ES-I3 (cell line): ENCODE results near the gene ADCYAP1R1.

Experiments used
- H3K36me3 ChIP-seq: 2 replicates; pipeline ENCODE4 v1.6.1; 2013; ENCODE audit warnings: mild to moderate bottlenecking, low read length, control low read depth, moderate library complexity; ENCODE audit not compliant: insufficient read depth
- H3K4me1 ChIP-seq: 2 replicates; pipeline ENCODE4 v1.6.1; 2013; ENCODE audit warnings: mild to moderate bottlenecking, control low read depth, low read length; ENCODE audit not compliant: insufficient read depth
- H3K9ac ChIP-seq: 2 replicates; pipeline ENCODE4 v1.6.1; 2013; ENCODE audit warnings: low read depth, mild to moderate bottlenecking, low read length, moderate library complexity
- H3K9me3 ChIP-seq: 2 replicates; pipeline ENCODE4 v1.6.1; 2013; ENCODE audit warnings: mild to moderate bottlenecking, low read length, moderate library complexity; ENCODE audit not compliant: control insufficient read depth, insufficient read depth

Gene ADCYAP1R1

GRCh38 chr7:31023877-31024276 lies 28.2 kb upstream of the ADCYAP1R1 start:
- Histone ChIP-seq H3K36me3 (no peaks in the 10 kb centered on the region), H3K9me3 (no peaks in the 10 kb centered on the region)

GRCh38 chr7:31027161-31027965 lies 24.7 kb upstream of the ADCYAP1R1 start:
- Histone ChIP-seq H3K36me3 (no peaks in the 10 kb centered on the region), H3K4me1 (peaks cover 8% of the 10 kb centered on the region), H3K9me3 (no peaks in the 10 kb centered on the region), H3K9ac (no peak overlapping the region)

More at GRCh38 chr7:31023877-31024276, 28.2 kb upstream of the ADCYAP1R1 start:
- Histone ChIP-seq H3K4me1 (peaks cover 22% of the 10 kb centered on the region), H3K9ac (no peak overlapping the region)

GRCh38 chr7:31028006-31028405 lies 24.1 kb upstream of the ADCYAP1R1 start:
- Histone ChIP-seq H3K9ac (no peak overlapping the region), H3K4me1 (peaks cover 8% of the 10 kb centered on the region), H3K9me3 (no peaks in the 10 kb centered on the region), H3K36me3 (no peaks in the 10 kb centered on the region)

GRCh38 chr7:31028417-31028992 lies 23.6 kb upstream of the ADCYAP1R1 start:
- no peaks in the 10 kb centered on the region for H3K36me3 ChIP-seq
- no peak overlapping the region for H3K9ac ChIP-seq
- peaks cover 8% of the 10 kb centered on the region for H3K4me1 ChIP-seq
- H3K9me3 ChIP-seq: no peaks in the 10 kb centered on the region

- no peaks in the 10 kb centered on the region for H3K9me3 ChIP-seq
- no peak overlapping the region for H3K9ac ChIP-seq
- peaks cover 8% of the 10 kb centered on the region for H3K4me1 ChIP-seq
- no peaks in the 10 kb centered on the region for H3K36me3 ChIP-seq
Measured at GRCh38 chr7:31029251-31030042, 22.7 kb upstream of the ADCYAP1R1 start.

- Histone ChIP-seq H3K9ac (no peak overlapping the region), H3K36me3 (no peaks in the 10 kb centered on the region; the same call in 1 of the 2 replicates)
Measured at GRCh38 chr7:31033674-31034300, 18.3 kb upstream of the ADCYAP1R1 start.

GRCh38 chr7:31036924-31037323 lies 15.2 kb upstream of the ADCYAP1R1 start:
- Histone ChIP-seq H3K9ac (no peak overlapping the region), H3K4me1 (no peaks in the 10 kb centered on the region), H3K36me3 (no peaks in the 10 kb centered on the region; the same call in 1 of the 2 replicates), H3K9me3 (no peaks in the 10 kb centered on the region)

More at GRCh38 chr7:31033674-31034300, 18.3 kb upstream of the ADCYAP1R1 start:
- no peaks in the 10 kb centered on the region for H3K9me3 ChIP-seq
- no peaks in the 10 kb centered on the region for H3K4me1 ChIP-seq

- peaks cover 6% of the 10 kb centered on the region; the same call in 1 of the 2 replicates for H3K4me1 ChIP-seq
- no peaks in the 10 kb centered on the region for H3K36me3 ChIP-seq
- no peak overlapping the region for H3K9ac ChIP-seq
- no peaks in the 10 kb centered on the region for H3K9me3 ChIP-seq
Measured at GRCh38 chr7:31043051-31043471, 9.0 kb upstream of the ADCYAP1R1 start.

GRCh38 chr7:31044529-31044928 lies 7.6 kb upstream of the ADCYAP1R1 start:
- H3K36me3 ChIP-seq: no peaks in the 10 kb centered on the region
- H3K4me1 ChIP-seq: peaks cover 6% of the 10 kb centered on the region; the same call in 1 of the 2 replicates
- H3K9ac ChIP-seq: no peak overlapping the region
- no peaks in the 10 kb centered on the region for H3K9me3 ChIP-seq

GRCh38 chr7:31046723-31047122 lies 5.4 kb upstream of the ADCYAP1R1 start:
- Histone ChIP-seq H3K9me3 (no peaks in the 10 kb centered on the region), H3K9ac (no peak overlapping the region), H3K4me1 (peaks cover 6% of the 10 kb centered on the region; the same call in 1 of the 2 replicates), H3K36me3 (no peaks in the 10 kb centered on the region)

GRCh38 chr7:31047313-31048146 lies 4.6 kb upstream of the ADCYAP1R1 start:
- no peaks in the 10 kb centered on the region for H3K36me3 ChIP-seq
- H3K4me1 ChIP-seq: peaks cover 6% of the 10 kb centered on the region; the same call in 1 of the 2 replicates
- H3K9ac ChIP-seq: no peak overlapping the region
- H3K9me3 ChIP-seq: no peaks in the 10 kb centered on the region

- H3K9ac ChIP-seq: no peak overlapping the region
- no peaks in the 10 kb centered on the region for H3K9me3 ChIP-seq
- peaks cover 7% of the 10 kb centered on the region; the same call in 1 of the 2 replicates for H3K4me1 ChIP-seq
- H3K36me3 ChIP-seq: no peaks in the 10 kb centered on the region
Measured at GRCh38 chr7:31049005-31049765, 2.9 kb upstream of the ADCYAP1R1 start.

GRCh38 chr7:31052487-31052840 lies 356 bp downstream of the ADCYAP1R1 start:
- Histone ChIP-seq H3K4me1 (peaks cover 7% of the 10 kb centered on the region; the same call in 1 of the 2 replicates), H3K36me3 (no peaks in the 10 kb centered on the region), H3K9ac (peak overlapping the region; percentile 71), H3K9me3 (no peaks in the 10 kb centered on the region)
